Measurements from ENCODE around the gene SP4. TPM values are rescaled to one million over a fixed set of nuclear protein-coding genes. Genes with fewer than 3 reads are reported as not detected.

SP4 gene
- total RNA-seq, 1 experiment from 2014 or later = 15.9 TPM

DNA sequence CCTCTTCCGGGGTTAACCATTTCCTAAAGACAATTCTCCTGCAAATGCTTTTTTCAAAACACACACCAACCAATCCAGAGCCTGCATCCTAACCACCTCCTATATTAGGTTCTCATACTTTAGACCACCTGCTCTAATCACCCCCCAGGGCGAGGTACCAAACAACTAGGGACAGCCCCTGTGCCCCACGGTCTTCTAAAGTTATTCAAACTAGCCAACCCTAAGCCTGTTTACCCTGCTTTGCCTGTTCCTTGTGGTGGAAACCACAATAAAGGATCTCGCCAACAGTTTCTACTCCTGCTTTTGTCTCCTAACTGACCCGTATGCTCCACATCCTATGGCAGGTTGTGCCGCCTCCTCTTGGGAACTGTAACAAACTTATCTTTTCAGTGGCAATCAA is 21.1 kb downstream of the SP4 start:
- BruUV-seq (replicated peaks) = no TSS peak
- no peaks in the 10 kb centered on the region for H3K36me3 Mint-ChIP-seq (ENCODE audit: insufficient read depth, unreplicated experiment)
- H3K27ac Mint-ChIP-seq (ENCODE audit: unreplicated experiment) = no peak overlapping the region
- H3K9me3 Mint-ChIP-seq (ENCODE audit: low read depth, unreplicated experiment) = peaks cover 16% of the 10 kb centered on the region
- no peak overlapping the region for H3K4me3 Mint-ChIP-seq (ENCODE audit: low read depth, unreplicated experiment)
- CTCF ChIA-PET = no interaction called here
- no peak for DNase-seq
- H3K27me3 Mint-ChIP-seq (ENCODE audit: unreplicated experiment) = no peaks in the 10 kb centered on the region
- intact Hi-C loops (cut with micrococcal nuclease; ENCODE audit: unreplicated experiment) = no loop called here
- H3K4me1 Mint-ChIP-seq (ENCODE audit: low read depth, unreplicated experiment) = no peaks in the 10 kb centered on the region
- TF ChIP-seq CTCF (IDR thresholded peaks at IDR 0.05; ENCODE audit: unreplicated experiment) = no peak

DNA sequence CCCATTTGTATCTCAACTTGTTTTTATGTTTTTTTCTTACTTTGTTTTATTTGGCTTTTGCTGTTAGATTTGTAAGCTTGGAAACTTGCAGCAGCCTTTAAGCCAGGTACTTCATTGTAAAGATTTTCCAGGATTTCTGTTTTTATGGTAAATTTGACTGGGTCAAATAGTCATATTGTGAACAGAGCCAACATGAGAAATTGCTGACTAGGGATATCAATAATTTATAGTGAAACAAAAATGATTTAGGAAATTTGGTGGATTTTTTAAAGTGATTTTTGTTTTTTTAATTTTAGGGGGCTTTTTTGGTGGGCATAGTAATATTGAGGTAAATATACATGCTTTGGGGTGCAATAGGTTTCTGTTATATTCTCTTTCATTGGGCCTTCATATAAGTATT is 22.2 kb downstream of the SP4 start:
- Mint-ChIP-seq H3K9me3 (ENCODE audit: low read depth, unreplicated experiment) (peaks cover 16% of the 10 kb centered on the region), H3K4me3 (ENCODE audit: low read depth, unreplicated experiment) (no peak overlapping the region), H3K27ac (ENCODE audit: unreplicated experiment) (no peak overlapping the region), H3K36me3 (ENCODE audit: insufficient read depth, unreplicated experiment) (no peaks in the 10 kb centered on the region), H3K27me3 (ENCODE audit: unreplicated experiment) (no peaks in the 10 kb centered on the region), H3K4me1 (ENCODE audit: low read depth, unreplicated experiment) (no peaks in the 10 kb centered on the region)
- TF ChIP-seq CTCF (IDR thresholded peaks at IDR 0.05; ENCODE audit: unreplicated experiment) = no peak
- BruUV-seq (replicated peaks) = no TSS peak
- DNase-seq = no peak
- intact Hi-C loops (cut with micrococcal nuclease; ENCODE audit: unreplicated experiment) = no loop called here
- CTCF ChIA-PET = no interaction called here

GRCh38 chr7:21450941-21451340 is 23.1 kb downstream of the SP4 start:
- Mint-ChIP-seq H3K27me3 (ENCODE audit: unreplicated experiment) (no peaks in the 10 kb centered on the region), H3K4me1 (ENCODE audit: low read depth, unreplicated experiment) (no peaks in the 10 kb centered on the region), H3K36me3 (ENCODE audit: insufficient read depth, unreplicated experiment) (no peaks in the 10 kb centered on the region), H3K27ac (ENCODE audit: unreplicated experiment) (no peak overlapping the region), H3K4me3 (ENCODE audit: low read depth, unreplicated experiment) (no peak overlapping the region), H3K9me3 (ENCODE audit: low read depth, unreplicated experiment) (peaks cover 19% of the 10 kb centered on the region)
- intact Hi-C loops (cut with micrococcal nuclease; ENCODE audit: unreplicated experiment) = no loop called here
- BruUV-seq (replicated peaks) = no TSS peak
- CTCF ChIA-PET = no interaction called here
- no peak for TF ChIP-seq CTCF (IDR thresholded peaks at IDR 0.05; ENCODE audit: unreplicated experiment)
- DNase-seq = no peak

DNA sequence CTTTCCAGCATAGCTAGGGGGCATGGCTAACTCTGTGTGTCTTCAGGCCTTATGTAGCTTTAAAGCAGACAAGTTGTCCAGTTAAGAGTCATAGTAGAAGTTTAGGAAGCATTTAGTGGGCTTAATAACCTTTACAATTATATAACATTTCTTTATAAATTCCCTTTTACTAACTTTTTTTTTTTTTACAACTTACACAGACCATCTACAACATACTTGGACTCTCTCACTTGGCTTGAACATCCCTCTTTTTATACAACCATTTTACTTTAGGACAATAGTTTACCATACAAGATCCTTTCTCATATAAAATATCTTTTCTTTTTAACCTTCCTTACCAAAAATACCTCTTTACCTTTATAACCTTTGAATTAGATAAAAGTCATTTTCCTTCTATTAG is 26.3 kb downstream of the SP4 start:
- peaks cover 19% of the 10 kb centered on the region for H3K9me3 Mint-ChIP-seq (ENCODE audit: low read depth, unreplicated experiment)
- no peak for TF ChIP-seq CTCF (IDR thresholded peaks at IDR 0.05; ENCODE audit: unreplicated experiment)
- H3K36me3 Mint-ChIP-seq (ENCODE audit: insufficient read depth, unreplicated experiment) = no peaks in the 10 kb centered on the region
- no peaks in the 10 kb centered on the region for H3K27me3 Mint-ChIP-seq (ENCODE audit: unreplicated experiment)
- BruUV-seq (replicated peaks) = no TSS peak
- CTCF ChIA-PET = interaction anchor here (0.5 kb wide), 1 partner anchor 967 kb away, joined by 3 read pairs; no protein-coding TSS in a partner anchor
- no peaks in the 10 kb centered on the region for H3K4me1 Mint-ChIP-seq (ENCODE audit: low read depth, unreplicated experiment)
- no peak overlapping the region for H3K4me3 Mint-ChIP-seq (ENCODE audit: low read depth, unreplicated experiment)
- H3K27ac Mint-ChIP-seq (ENCODE audit: unreplicated experiment) = no peak overlapping the region
- intact Hi-C loops (cut with micrococcal nuclease; ENCODE audit: unreplicated experiment) = no loop called here
- no peak for DNase-seq

GRCh38 chr7:21454906-21455305 is 27.0 kb downstream of the SP4 start:
- no peaks in the 10 kb centered on the region for H3K36me3 Mint-ChIP-seq (ENCODE audit: insufficient read depth, unreplicated experiment)
- H3K4me3 Mint-ChIP-seq (ENCODE audit: low read depth, unreplicated experiment) = no peak overlapping the region
- no peaks in the 10 kb centered on the region for H3K27me3 Mint-ChIP-seq (ENCODE audit: unreplicated experiment)
- H3K27ac Mint-ChIP-seq (ENCODE audit: unreplicated experiment) = no peak overlapping the region
- intact Hi-C loops (cut with micrococcal nuclease; ENCODE audit: unreplicated experiment) = no loop called here
- no peak for DNase-seq
- CTCF ChIA-PET = no interaction called here
- no TSS peak for BruUV-seq (replicated peaks)
- H3K9me3 Mint-ChIP-seq (ENCODE audit: low read depth, unreplicated experiment) = peaks cover 20% of the 10 kb centered on the region
- H3K4me1 Mint-ChIP-seq (ENCODE audit: low read depth, unreplicated experiment) = no peaks in the 10 kb centered on the region
- no peak for TF ChIP-seq CTCF (IDR thresholded peaks at IDR 0.05; ENCODE audit: unreplicated experiment)
